ENCODE results near the gene TMEM144. TPM values are rescaled to one million over a fixed set of nuclear protein-coding genes. Genes with fewer than 3 reads are reported as not detected.

TMEM144 gene
- total and polyA plus RNA-seq, 12 donors = 1.7 to 17.0 (median 13.6) TPM

- ATAC-seq = peak; percentile 45 to 75 (median 64)
- intact Hi-C loops (cut with DNase I) = loop anchor here in 8 of 10 donors (1.0 to 5.0 kb wide), 6 partner anchors 50 to 180 kb away; no protein-coding TSS in a partner anchor
- Histone ChIP-seq H3K27ac (peak within 1 kb of the TSS; percentile 83 to 95 (median 90)), H3K4me3 (peak within 1 kb of the TSS; percentile 47 to 83 (median 74)), H3K27me3 (peaks cover 0 to 6% (median 0%) of the 10 kb centered on the region in 7 donors), H3K9me3 (no peaks in the 10 kb centered on the region), H3K4me1 (peaks cover 6 to 70% (median 55%) of the 10 kb centered on the region in 9 donors), H3K36me3 (peaks cover 0 to 5% (median 0%) of the 10 kb centered on the region in 9 donors)
- 1% methylated on average over 12 of the region's 12 CpGs for WGBS, 2 donors
- TF ChIP-seq CTCF (IDR thresholded peaks at IDR 0.05) = peak; percentile 44 to 81 (median 71)
- DNase-seq = peak in 1 of 2 donors; percentile 68
Measured at GRCh38 chr4:158172261-158173258, 37.7 kb upstream of the TMEM144 start, which contains the start of gene GASK1B. TSS of gene GASK1B (minus strand) at chr4:158173025. CDS start at chr4:158171375, 1,650 bp downstream.

- H3K27ac ChIP-seq = peak overlapping the region in 1 of 10 donors; percentile 33
- no peak for ATAC-seq
- TF ChIP-seq CTCF (IDR thresholded peaks at IDR 0.05) = no peak
- no peaks in the 10 kb centered on the region for H3K9me3 ChIP-seq
- H3K27me3 ChIP-seq = peaks cover 0 to under 1% (median 0%) of the 10 kb centered on the region in 7 donors
- peaks cover 0 to 31% (median 4%) of the 10 kb centered on the region in 9 donors for H3K36me3 ChIP-seq
- H3K4me1 ChIP-seq = peaks cover 9 to 76% (median 48%) of the 10 kb centered on the region in 9 donors
- intact Hi-C loops (cut with DNase I) = no loop called here
- H3K4me3 ChIP-seq = peak overlapping the region in 1 of 10 donors; percentile 10
- WGBS, 2 donors = 40 to 47% methylated on average over 2 of the region's 2 CpGs
- DNase-seq = no peak
Measured at GRCh38 chr4:158176108-158176507, 34.2 kb upstream of the TMEM144 start.

- Histone ChIP-seq H3K27ac (peak overlapping the region in 1 of 10 donors; percentile 33), H3K4me3 (peak overlapping the region in 1 of 10 donors; percentile 10), H3K4me1 (peaks cover 9 to 74% (median 48%) of the 10 kb centered on the region in 9 donors), H3K9me3 (no peaks in the 10 kb centered on the region), H3K36me3 (peaks cover 0 to 38% (median 4%) of the 10 kb centered on the region in 9 donors), H3K27me3 (no peaks in the 10 kb centered on the region)
- no peak for ATAC-seq
- no peak for TF ChIP-seq CTCF (IDR thresholded peaks at IDR 0.05)
- no peak for DNase-seq
- intact Hi-C loops (cut with DNase I) = no loop called here
Measured at GRCh38 chr4:158176776-158177175, 33.5 kb upstream of the TMEM144 start.

GRCh38 chr4:158179465-158179864 is 30.8 kb upstream of the TMEM144 start:
- intact Hi-C loops (cut with DNase I) = no loop called here
- H3K27ac ChIP-seq = peak overlapping the region in 3 of 10 donors; percentile 59 to 66 (median 60)

More at GRCh38 chr4:158179465-158179864, 30.8 kb upstream of the TMEM144 start:
- Histone ChIP-seq H3K9me3 (no peaks in the 10 kb centered on the region), H3K27me3 (no peaks in the 10 kb centered on the region), H3K36me3 (peaks cover 0 to 50% (median 4%) of the 10 kb centered on the region in 9 donors), H3K4me1 (peaks cover 3 to 55% (median 31%) of the 10 kb centered on the region in 9 donors), H3K4me3 (no peak overlapping the region)
- 62 to 75% methylated on average over 3 of the region's 3 CpGs for WGBS, 2 donors
- TF ChIP-seq CTCF (IDR thresholded peaks at IDR 0.05) = no peak
- ATAC-seq (peak in 3 of 8 donors; percentile 33 to 50 (median 42)), DNase-seq (no peak)

Data from heart right ventricle (tissue), 16 donors.